Measurements from ENCODE around the gene ARHGAP8.

ARHGAP8 gene

GRCh38 chr22:44821741-44822475, 69.5 kb downstream of the ARHGAP8 start:
- H3K4me3 ChIP-seq (ENCODE audit: low read length): no peak overlapping the region
- no peak for DNase-seq (ENCODE audit: low read depth)
- no peak for TF ChIP-seq CTCF (conservative IDR thresholded peaks at IDR 0.05; ENCODE audit: low read length)

- no peak for TF ChIP-seq CTCF (conservative IDR thresholded peaks at IDR 0.05; ENCODE audit: low read length)
- no peak overlapping the region for H3K4me3 ChIP-seq (ENCODE audit: low read length)
- DNase-seq (ENCODE audit: low read depth): no peak
These were observed 70.2 kb downstream of the ARHGAP8 start for GRCh38 chr22:44822534-44822933.

- no peak for DNase-seq (ENCODE audit: low read depth)
- no peak overlapping the region for H3K4me3 ChIP-seq (ENCODE audit: low read length)
- TF ChIP-seq CTCF (conservative IDR thresholded peaks at IDR 0.05; ENCODE audit: low read length): no peak
These were observed 71.0 kb downstream of the ARHGAP8 start for GRCh38 chr22:44823396-44823795.

- H3K4me3 ChIP-seq (ENCODE audit: low read length): no peak overlapping the region
- TF ChIP-seq CTCF (conservative IDR thresholded peaks at IDR 0.05; ENCODE audit: low read length): no peak
- DNase-seq (ENCODE audit: low read depth): no peak
These were observed 71.4 kb downstream of the ARHGAP8 start for GRCh38 chr22:44823806-44824205.

GRCh38 chr22:44824271-44824670, 71.9 kb downstream of the ARHGAP8 start:
- no peak for DNase-seq (ENCODE audit: low read depth)
- no peak for TF ChIP-seq CTCF (conservative IDR thresholded peaks at IDR 0.05; ENCODE audit: low read length)
- H3K4me3 ChIP-seq (ENCODE audit: low read length): no peak overlapping the region

GRCh38 chr22:44825310-44826150, 73.2 kb downstream of the ARHGAP8 start:
- no peak overlapping the region for H3K4me3 ChIP-seq (ENCODE audit: low read length)
- no peak for DNase-seq (ENCODE audit: low read depth)
- TF ChIP-seq CTCF (conservative IDR thresholded peaks at IDR 0.05; ENCODE audit: low read length): no peak

All from AG10803 (cell line).